Stimulated activated CD4-positive, alpha-beta T cell treated with anti-CD3 and anti-CD28 coated beads, Interleukin-4, amount 100 ng/mL, for 1 hour (primary cell): Measurements from ENCODE around the gene EXOSC3.

Experiments
- DNase-seq: peaks from one replicate; pipeline ENCODE4 v3.0.0-alpha.2; 2020

EXOSC3 gene

GRCh38 chr9:37730839-37731238 lies 54.0 kb downstream of the EXOSC3 start:
- DNase-seq, result no peak

- no peak for DNase-seq
These were observed 54.6 kb downstream of the EXOSC3 start for GRCh38 chr9:37730256-37730655.
